HG03095 (cell line): ENCODE data around the gene TMX1.

Experiments used
- ATAC-seq: cut with Tn5 transposase; IDR thresholded peaks from one replicate; pipeline ENCODE4 v1.9.1; 2021; ENCODE audit warnings: moderate library complexity; ENCODE audit not compliant: unreplicated experiment

TMX1 gene

DNA sequence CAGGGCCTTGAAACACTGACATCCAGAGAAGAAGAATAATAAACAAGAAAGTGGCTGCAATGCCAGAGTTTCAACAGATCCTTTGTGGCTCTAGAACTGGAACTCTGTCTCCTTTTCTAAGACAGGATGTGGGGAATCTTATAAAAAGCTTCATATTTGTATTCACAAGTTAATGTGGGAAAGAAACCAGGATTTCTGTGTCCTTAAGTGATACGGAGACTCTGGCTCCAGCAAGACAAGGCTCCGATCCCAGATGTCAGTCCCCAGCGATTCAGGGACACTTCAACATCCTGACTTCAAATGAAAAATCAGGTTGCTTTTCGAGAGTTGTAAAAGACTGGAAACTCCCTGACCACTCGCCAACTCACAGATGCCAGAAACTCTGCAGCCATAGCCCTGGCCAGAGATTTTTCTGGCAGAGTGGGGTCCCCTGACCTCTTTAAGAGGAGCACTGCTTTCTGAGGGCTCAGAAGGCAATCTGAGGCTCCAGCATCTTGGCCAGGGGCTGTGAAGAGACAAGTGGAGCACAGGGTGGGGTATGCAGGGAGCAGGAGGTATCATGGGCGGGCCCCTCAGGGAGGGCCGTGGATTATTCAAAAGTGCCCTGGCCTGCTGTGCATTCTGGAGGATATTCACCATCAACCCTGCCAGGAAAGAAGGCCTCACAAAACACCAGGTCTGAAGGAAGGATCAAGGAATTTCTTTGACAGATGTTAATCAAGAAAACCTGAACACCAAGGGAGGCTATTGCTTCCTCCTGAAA lies 53.3 kb downstream of the TMX1 start:
- ATAC-seq: no peak

DNA sequence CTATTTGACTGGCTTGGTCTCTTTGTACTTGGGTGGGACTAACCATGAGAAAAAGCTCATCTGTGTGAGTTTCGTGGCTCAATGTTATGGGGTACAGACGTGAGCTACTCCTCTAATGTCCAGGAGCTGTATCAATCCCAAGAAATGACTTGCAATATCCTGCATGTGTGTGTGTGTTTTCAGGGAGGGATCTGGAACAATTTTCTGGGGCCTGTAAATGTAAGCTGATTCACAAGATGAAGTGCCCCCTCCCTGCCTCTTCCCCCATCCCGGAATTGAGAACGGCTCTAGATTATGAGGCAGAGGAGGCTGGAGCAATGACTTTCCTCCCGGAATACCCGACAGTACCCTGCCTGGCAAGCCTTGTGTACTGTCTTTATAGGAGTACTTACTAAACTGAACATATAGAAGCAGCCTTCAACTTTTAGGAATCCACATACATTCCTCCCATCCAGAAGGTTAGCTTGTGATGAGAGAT lies 53.9 kb downstream of the TMX1 start:
- no peak for ATAC-seq

DNA sequence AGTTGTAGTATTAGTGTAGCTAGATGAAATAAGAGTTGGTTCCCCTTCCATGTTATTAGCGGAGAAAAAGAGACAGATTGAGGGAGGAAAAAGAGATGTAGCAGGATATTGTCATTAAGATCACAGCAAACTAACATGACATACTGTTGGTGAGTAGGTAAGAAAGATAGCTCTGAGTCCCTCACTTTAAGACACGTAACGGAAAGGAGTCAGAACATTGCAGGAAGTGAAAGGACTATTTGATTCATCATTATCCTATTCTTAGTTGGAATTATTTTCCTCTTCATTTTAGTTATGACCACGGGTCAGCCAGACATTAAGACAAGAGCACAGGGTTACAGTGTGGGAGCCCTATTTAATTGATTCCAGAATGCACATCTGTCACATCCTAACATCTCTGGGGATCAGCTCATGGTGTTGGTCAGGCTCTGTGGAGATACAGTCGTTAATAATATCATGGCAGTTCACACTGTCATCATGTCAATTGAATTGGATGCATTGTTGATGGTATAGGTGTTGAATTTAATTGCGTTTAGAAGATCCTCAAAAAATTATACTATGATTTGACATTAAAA lies 55.0 kb downstream of the TMX1 start:
- peak; percentile 41 for ATAC-seq

DNA sequence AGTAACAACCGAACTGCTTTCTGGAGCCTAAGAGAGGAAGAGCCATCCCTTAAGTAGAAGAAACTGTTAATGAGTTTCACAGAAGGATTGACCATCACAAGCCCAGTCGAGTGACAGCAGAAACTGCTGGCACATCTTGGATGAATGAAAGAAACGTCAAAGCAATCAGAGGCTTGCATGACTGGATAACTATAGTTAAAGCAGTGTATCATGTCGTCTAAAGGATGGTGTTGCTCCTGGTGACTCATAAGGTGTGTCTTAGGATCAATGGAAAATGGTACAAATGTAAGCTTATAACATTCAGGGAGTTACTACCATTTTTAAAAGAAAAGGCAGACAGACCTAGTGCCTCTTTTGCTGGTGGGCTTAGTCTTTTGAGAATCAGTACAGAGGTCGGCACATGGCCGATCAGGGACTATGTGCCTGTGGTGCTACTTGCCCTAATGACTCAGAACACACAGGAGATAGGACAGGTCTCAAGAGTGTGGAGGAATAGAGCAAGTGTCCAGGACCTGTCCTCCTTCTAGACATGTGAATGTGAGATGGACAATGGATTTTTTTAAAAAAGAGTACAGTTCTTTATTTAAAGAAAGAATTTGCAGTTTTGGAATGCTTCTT lies 55.7 kb downstream of the TMX1 start:
- no peak for ATAC-seq

DNA sequence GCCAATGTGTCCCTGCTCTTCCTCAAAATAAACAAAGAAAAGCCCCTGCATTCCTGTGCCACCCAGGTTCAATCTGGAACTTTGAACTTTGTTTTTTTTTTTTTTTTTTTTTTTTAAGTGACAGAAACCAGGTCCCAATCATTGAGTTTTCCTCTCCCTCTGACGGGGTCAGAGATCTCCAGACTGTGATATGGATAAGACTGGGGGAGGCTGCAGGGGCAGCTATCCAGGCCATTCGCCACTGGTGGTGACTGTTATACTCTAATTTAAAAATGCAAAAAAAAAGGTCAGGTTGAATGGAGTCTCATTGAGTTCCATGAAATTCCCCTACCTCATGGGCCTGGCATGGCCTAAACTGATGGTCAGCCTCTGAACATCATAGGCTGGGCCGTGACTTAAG lies 57.0 kb downstream of the TMX1 start:
- ATAC-seq: no peak

DNA sequence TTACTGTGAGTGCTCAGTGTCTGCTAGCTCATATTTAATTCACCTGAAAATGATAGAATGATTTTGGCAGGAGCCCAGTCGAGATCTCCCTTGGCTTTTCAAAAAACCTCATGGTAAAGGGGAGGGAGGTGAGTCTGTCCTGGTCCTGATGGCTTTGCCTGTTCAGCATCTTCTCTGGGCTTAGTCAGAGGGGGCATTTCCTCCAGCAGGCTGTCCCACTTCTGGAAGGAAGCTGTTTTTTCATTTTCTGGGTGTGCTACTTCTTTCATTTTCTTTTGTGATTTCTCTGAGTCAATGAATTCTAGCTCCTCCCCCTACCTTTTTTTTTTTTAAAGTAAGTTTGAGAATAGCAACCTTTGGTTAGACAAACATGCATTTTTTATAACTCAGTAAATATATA lies 58.8 kb downstream of the TMX1 start:
- no peak for ATAC-seq

DNA sequence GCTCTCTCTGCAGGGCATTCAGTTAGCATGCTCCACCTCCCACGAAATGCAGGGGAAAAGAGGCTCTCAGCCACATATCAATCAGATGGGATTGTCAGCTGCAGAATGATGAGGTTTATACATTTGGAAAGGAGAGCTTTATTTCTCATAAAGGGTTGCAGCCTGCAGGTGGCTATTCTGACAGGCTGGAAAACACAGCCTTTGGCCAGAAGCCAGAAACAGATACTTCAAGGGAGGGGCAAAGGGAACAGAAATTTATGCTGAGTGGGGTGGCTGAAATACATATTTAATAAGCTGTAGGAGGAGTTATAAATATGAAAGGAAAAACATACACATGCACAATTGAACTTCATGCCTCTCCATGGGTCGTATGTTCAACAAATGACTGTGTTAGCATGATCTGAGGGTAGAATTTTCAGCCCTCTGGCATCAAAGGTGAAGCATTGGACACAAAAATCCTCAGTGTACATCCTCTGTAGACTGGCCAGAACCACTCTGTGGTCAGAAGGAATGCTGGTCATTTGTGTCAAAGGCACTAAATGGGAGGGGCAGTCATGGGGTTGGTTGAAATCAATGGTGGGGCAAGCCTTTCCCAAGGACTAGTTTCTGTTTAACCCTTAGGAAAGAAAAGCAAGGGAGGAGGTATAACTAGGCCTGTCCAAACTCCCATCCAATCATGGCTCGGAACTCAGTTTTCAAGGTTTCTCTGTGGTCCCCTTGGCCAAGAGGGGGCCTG lies 62.4 kb downstream of the TMX1 start:
- no peak for ATAC-seq

DNA sequence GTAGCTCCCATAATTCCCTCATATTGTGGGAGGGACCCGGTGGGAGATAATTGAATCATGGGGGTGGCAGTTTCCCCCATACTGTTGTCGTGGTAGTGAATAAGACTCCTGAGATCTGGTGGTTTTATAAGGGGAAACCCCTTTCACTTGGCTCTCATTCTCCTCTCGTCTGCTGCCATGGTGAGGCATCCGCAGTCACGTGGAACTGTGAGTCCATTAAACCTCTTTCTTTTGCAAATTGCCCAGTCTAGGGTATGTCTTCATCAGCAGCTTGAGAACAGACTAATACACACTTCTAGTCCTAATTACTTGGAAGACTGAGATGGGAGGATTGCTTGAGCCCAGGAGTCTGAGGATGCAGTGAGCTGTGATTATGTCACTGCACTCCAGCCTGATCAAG lies 64.4 kb downstream of the TMX1 start:
- no peak for ATAC-seq

DNA sequence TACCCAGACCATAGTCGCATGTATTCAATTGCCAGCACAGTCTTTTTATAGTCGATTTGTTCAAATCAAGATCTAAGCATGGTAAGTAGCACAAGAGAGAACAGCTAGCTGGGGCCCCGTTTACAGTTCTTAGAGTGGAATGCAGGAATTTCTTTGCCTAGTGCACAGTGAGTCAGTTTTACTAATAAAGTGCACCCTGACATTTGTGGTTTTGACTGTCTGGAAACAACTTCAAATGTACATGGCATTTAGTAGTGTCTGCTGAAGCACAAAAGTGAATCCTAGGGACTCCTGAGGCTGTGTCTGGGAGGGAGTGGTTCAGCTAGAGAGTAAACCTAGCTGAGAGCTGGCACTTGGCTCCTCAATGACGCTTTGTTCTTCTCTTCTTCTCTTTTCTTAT lies 64.9 kb downstream of the TMX1 start:
- ATAC-seq: no peak

DNA sequence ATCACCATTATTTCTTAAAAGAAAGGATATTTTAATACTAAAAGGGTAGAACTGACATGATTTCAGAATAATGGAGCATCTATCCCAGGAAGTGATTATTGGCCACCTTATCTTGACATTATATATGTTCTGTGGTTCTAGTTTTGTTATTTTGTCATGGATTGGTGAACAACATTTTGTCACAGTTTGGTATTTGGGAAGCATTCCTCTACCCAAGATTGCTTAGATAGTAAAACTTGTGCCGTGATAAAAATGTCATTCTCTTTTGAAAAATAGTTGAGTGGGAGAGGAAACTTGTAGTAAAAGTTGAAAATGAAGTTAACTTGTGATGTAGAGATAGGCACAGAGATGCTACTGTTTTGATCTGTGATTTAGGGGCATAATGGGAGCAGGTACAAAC lies 65.7 kb downstream of the TMX1 start:
- no peak for ATAC-seq
